IPS DF 19.7 (cell line): ENCODE results near the gene RIPK4.
A peak's percentile ranks its signal among the peaks of the same experiment; 100 is the strongest.
"Not testable (repeated sequence)": the region's sequence is repeated elsewhere in the genome, so short reads cannot be mapped to it uniquely, and the experiment has no call there.

Source experiments
- DNase-seq: peaks from one replicate; pipeline ENCODE4 v3.0.0-alpha.2; 2013; ENCODE audit warnings: low read depth, low spot score

The RIPK4 gene

DNA sequence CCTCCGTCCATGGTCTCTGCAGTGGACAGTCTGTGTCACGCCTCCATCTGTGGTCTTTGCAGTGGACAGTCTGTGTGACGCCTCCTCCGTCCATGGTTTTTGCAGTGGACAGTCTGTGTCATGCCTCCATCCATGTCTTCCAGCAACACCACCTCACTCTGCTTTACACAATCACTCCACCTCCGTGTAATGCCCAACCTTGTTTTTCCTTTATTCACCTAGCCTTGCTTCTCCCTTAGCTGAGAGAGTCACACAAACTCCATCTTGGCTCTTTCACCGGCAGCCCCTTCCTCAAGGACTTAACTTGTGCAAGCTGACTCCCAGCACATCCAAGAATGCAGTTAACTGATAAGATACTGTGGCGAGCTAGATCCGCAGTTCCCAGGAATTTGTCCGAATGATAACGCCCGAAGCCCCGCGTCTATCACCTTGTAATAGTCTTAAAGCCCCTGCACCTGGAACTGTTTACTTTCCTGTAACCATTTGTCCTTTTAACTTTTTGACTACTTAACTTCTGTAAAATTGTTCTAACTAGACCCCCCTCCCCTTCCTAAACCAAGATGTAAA, 52.5 kb downstream of the RIPK4 start:
- DNase-seq = not testable (repeated sequence)

DNA sequence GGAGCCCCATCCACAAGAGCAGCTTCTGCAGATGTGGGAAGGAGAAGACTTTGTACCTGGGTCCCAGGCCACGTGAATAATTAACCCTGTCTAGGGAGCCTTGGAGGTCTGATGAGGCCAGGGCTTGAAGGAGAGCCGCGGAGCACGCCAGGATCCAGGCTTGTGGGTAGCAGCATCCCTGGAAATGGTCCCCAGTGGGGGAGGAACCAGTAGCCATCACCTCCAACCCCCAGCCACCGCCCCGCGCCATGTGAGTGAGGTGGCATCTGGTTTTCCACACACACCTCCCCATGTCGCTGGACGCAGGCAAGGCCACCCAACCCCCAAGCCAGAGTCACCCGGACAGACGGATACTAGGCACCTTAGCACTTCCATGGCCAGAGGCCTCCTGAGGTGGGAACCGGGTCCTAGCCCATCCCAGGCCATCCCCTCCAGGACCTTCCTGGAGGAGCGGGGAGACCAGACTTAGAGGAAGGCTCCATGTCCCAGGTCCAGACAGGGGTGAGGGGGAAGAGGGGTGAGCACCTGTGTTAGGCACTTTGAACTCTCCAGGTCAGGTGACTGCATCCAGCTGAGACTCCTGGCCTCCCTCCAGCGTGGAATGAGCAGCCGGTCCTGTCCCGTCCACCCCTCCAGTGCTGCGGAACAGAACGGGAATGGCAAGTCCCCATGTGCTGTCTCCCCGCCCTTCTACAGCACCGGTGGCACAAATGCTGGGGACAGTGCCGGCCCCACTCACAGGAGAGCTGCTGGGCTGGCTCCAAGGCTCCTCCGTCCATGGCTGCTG, 53.2 kb downstream of the RIPK4 start:
- no peak for DNase-seq

GRCh38 chr21:41712730-41713129, 54.1 kb downstream of the RIPK4 start:
- DNase-seq = no peak

GRCh38 chr21:41712201-41712600, 54.7 kb downstream of the RIPK4 start:
- peak; percentile 30 for DNase-seq

DNA sequence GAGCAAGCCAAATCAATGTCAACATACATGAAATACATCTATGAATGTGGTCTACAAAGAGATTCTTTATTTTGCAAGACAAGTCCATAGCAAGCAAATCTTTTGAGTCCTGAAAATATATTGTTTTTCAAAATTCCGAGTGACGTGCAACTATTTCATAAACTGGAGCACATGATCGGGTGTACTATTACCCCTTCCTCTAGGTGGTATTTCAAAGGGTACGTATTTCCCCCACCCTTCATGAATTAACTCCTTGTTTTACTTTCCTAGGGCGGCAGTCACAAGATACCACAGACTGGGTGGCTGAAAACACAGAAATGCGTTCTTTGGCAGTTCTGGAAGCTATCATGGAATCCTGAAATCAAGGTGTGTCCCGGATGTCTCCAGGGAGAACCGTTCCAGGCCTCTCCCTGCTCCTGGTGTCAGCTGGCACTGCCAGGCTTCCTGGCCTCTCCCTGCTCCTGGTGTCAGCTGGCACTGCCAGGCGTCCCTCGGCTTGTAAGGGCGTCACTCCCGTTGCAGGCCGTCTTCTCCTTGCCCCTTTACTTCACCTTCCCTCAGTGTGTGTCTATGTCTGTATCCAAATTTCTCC, 55.3 kb downstream of the RIPK4 start:
- DNase-seq = no peak

DNA sequence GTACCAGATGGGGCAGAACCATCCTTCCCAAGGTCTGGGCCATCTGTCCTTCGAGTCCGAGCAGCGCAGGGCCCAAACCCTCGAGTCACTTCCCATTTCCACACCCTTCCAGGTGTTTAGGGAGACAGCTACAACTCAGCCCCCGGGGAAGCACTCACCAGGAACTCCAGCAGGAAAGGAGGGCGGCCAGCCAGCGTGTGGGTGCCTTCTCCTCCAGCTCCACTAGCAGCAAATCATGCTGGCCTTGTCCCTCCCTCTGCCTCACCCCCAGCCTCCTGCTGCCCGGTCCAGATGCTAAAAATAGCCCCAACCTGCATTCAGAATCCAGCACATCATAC, 56.1 kb downstream of the RIPK4 start:
- DNase-seq = no peak

- no peak for DNase-seq
Measured at GRCh38 chr21:41709965-41710822, 56.7 kb downstream of the RIPK4 start.

DNA sequence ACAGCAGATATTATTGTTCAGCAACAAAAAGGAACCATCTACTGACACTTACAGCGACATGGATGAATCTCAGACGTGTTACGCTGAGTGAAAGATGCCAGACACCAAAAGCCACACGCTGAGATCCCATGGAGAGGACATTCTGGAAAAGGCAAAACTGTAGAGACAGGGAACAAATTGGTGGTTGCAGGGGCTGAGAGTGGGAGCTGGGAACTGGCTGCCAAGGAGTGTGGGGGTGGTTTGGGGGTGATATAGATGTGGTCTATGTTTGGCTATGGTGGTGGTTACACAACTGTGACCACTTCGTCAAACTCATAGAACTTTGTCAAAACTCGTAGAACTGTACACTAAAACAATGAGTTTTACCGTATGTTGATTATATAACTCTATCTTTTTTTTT, 57.7 kb downstream of the RIPK4 start:
- no peak for DNase-seq

- no peak for DNase-seq
Measured at GRCh38 chr21:41707960-41708330, 58.9 kb downstream of the RIPK4 start.

DNA sequence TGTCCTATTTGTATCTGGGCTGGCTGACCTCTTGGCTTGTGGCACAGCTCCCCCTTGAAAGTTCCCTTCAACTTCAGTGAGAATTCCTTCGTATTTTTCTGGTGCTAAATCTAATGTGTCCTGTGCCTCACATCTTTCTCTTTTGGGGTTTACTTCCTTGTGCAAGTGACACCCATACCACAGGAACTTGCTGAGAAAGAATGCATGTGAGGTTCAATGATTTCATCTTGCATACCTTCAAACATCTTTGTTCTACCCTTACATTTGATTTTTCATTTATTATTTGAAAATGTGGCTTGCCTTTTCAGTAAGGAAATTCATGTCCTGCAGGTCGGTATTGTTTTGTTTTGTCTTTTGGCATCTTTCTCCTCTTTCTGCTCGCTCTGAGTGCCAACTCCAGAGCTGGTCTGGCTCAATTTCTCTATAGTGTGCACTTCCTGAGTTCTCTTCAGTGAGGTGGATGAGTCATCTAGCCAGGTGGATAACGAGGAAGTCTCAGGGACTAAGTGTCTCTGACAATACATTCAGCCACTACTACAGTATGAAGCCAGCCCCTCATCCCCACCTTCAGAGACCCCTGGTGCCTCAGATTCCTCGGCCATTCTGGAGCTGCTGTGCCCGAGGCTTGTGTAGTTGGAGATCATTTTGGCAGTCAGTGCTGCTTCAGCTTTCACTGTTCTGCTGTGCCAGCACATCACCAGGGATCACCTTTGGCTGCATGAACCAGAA, 59.5 kb downstream of the RIPK4 start:
- no peak for DNase-seq

DNA sequence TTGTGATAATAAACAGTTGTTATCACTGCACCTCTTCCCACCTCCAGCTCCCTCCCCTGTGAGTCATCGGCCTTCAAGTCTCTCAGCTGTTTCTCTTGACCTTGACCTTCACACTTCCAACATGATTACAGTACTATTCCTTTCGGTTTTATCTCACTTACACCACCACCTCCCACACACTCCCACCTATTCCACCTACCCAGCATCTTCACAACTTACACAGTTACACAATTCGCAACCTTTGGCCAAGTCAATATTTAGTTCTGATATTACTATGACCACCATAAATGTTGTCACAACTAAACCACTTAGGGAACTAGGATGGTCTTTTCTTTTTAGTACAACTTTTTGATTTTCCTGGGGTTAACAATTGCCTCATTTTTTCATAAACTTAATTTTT, 60.2 kb downstream of the RIPK4 start:
- no peak for DNase-seq

DNA sequence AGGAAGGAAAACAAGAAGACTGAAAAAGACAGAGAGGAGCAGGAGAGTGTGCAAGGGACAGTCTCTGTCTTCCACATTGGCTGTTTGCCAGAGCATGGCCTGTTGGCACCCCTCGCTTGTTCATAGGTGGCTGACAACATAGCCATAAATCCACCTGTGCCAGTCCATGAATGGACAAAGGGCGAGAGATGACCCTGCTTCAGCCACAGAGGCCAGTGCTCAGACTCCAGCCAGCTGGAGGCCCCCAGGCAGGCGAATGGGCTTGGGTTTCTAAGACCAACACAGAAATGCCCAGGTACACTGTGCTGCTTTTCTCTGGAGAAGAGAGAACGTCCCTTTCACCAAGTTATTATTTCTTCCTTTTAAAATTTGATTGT, 60.6 kb downstream of the RIPK4 start:
- no peak for DNase-seq

- DNase-seq = no peak
Measured at GRCh38 chr21:41705546-41706262, 61.1 kb downstream of the RIPK4 start.

DNA sequence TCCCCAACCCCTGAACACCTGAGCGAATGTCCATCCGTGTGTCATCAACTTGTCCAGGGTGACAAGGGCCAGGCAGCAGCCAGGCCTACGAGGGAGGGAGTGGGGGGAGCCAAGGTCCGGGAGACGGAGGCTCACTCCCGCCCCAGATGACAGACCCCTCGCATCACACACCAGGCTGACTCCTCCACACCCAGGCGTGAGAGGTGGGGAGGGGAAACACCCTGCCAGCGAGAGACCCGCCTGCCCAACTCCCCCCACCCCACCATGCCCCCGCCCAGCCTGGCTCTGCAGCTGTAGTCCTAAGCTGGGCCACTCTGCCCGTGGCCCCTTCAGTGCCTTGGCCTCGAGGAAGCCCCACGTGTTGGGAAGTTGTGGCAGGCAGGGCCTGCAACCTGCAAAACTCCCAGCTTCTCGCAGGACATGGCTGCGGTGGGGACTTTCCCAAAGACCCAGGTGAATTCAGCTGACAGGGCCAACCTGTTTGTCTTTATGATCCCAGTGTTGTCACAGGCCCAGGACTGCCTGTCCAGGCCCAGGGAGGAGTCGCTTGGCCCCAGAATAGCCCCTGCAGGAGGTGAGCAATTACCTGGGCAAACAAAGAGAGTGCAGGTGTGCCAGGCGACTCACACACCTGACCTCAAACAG, 62.9 kb downstream of the RIPK4 start:
- DNase-seq = no peak

DNA sequence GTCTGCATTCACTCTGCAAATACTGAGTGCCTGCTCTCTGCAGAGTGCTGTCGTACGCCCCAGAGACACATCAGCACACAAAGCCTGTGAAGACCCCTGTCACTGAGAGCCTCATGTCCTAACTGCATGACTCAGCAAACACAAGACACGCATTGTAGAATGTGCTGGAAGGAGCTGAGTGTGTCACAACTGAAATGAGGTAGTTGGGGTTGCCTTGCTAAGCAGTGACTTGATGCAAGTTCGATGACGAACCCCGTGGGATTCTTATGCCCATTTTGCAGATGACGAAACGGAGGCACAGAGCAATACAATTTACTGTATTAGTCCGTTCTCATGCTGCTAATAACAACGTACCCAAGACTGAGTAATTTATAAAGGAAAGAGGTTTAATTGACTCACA, 65.1 kb downstream of the RIPK4 start:
- no peak for DNase-seq

GRCh38 chr21:41699311-41699710, 67.5 kb downstream of the RIPK4 start:
- DNase-seq = no peak

DNA sequence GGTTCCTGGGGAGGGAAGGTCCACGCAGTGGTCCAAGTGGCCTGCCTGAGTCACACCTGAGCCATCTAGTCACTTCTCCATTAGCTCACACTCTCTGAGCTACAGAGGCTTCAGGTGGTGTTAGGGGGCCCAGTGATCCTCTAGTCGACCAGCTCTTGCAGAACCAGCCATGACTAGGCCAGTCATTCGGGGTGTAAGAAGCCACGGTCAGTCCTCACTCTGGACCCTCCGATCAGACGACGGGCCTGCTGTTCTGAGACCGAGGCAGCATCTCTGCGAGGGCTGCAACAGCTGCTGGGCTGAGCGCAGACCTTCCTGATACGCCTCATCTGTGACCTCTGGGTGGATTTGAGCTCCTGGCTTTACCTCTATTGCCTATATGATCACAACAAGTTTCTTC, 68.8 kb downstream of the RIPK4 start:
- no peak for DNase-seq

- DNase-seq = no peak
Measured at GRCh38 chr21:41695513-41695912, 71.3 kb downstream of the RIPK4 start.

GRCh38 chr21:41694042-41694441, 72.8 kb downstream of the RIPK4 start:
- DNase-seq = not testable (repeated sequence)

DNA sequence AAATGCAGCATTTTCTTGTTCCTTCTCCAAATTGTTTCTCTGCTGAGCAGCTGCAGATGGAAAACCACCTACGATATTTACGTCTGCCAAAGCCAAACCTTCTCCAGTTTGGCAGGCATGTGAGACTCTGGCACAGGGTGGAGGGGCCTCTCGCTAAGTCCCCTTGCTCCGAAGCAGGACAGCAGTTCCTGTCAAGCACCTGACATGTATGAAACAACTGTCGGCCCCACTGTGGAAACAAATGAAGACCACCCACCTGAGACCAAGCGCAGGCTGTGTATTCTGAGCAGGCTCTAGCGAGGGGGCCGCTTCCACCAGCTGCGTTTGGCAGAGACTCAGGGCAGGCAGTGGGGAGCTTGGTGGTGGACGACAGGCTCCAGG, 74.7 kb downstream of the RIPK4 start:
- no peak for DNase-seq
